DOHH2 (cell line): Measurements from ENCODE around the gene PTX4.

Experiments used
- EZH2phosphoT487 ChIP-seq: fragments of 200-600 bp; sonication (generic); IDR thresholded peaks from 2 replicates; pipeline ENCODE4 v1.6.1; 2017; ENCODE audit warnings: borderline replicate concordance, mild to moderate bottlenecking, antibody characterized with exemption, low read length, moderate library complexity, mixed read lengths
- TF ChIP-seq, protein P1 (sequence below): fragments of 200-600 bp; sonication (generic); IDR thresholded peaks from one replicate; pipeline ENCODE4 v1.5.1; 2014; ENCODE audit warnings: antibody characterized with exemption, mild to moderate bottlenecking, low read depth, low read length; ENCODE audit not compliant: poor library complexity, severe bottlenecking

DNA sequence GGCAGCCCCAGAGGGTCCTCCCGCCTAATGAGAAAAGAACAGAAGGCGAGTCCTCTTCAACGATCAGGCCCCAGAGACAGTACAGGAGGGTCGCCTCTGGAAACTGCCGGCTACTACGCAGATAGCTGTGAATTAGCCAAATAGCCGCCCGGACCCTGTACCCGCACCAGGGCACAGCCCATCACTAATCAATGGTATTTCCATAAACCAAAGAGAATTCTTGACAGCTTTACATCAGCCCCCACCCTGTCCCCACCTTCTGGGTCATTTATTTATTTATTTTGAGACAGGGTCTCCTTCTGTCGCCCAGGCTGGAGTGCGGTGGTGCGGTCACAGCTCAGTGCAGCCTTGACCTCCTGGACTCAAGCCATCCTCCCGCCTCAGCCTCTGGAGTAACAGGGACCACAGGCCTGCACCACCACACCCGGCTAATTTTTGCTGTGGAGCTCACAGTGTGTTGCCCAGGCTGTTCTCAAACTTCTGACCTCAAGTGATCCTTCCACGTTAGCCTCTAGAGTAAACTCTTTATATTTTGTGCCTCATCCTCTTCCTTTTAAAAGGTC is 13.1 kb downstream of the PTX4 start:
- TF ChIP-seq, protein P1, sequence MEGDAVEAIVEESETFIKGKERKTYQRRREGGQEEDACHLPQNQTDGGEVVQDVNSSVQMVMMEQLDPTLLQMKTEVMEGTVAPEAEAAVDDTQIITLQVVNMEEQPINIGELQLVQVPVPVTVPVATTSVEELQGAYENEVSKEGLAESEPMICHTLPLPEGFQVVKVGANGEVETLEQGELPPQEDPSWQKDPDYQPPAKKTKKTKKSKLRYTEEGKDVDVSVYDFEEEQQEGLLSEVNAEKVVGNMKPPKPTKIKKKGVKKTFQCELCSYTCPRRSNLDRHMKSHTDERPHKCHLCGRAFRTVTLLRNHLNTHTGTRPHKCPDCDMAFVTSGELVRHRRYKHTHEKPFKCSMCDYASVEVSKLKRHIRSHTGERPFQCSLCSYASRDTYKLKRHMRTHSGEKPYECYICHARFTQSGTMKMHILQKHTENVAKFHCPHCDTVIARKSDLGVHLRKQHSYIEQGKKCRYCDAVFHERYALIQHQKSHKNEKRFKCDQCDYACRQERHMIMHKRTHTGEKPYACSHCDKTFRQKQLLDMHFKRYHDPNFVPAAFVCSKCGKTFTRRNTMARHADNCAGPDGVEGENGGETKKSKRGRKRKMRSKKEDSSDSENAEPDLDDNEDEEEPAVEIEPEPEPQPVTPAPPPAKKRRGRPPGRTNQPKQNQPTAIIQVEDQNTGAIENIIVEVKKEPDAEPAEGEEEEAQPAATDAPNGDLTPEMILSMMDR: no peak
- TF ChIP-seq EZH2phosphoT487: no peak
